Prostate gland (tissue), 2 donors: ENCODE data around the gene CIROP. TPM values are rescaled to one million over a fixed set of nuclear protein-coding genes. Genes with fewer than 3 reads are reported as not detected.

Source experiments
- DNase-seq: peaks from one replicate; pipeline ENCODE4 v3.0.0-alpha.2; 2019; ENCODE audit warnings: low spot score
- H3K27ac ChIP-seq, 2 donors: fragments of 200-600 bp; sonication (generic); 2 replicates each; pipeline ENCODE4 v1.5.1; 2017 to 2019
- H3K27me3 ChIP-seq: fragments of 200-600 bp; sonication (generic); replicated peaks from 2 replicates; pipeline ENCODE4 v1.5.1; 2019; ENCODE audit not compliant: insufficient read depth
- H3K36me3 ChIP-seq, 2 donors: fragments of 200-600 bp; sonication (generic); 1 replicate in 1 of 2; 2 replicates in 1 of 2; pipeline versions ENCODE4 v1.5.1 to v1.8.1; 2017 to 2019
- H3K4me1 ChIP-seq: fragments of 200-600 bp; sonication (generic); replicated peaks from 2 replicates; pipeline ENCODE4 v1.5.1; 2019
- H3K4me3 ChIP-seq, 2 donors: fragments of 200-600 bp; sonication (generic); 2 replicates each; pipeline ENCODE4 v1.5.1; 2017 to 2019
- H3K9me3 ChIP-seq: fragments of 200-600 bp; sonication (generic); 2 replicates; pipeline ENCODE4 v1.5.1; 2017
- CTCF ChIP-seq, 4 experiments: fragments of 200-600 bp in 2 of 4; fragments of 450-650 bp in 2 of 4; sonication (generic) in 2 of 4; IDR thresholded peaks; 1 replicate in 3 of 4; 2 replicates in 1 of 4; pipeline ENCODE4 v1.5.1; 2016 to 2019; ENCODE audit warnings: antibody characterized with exemption in 4 of 4, mild to moderate bottlenecking in 2 of 4, moderate library complexity in 2 of 4
- POLR2A ChIP-seq: fragments of 450-650 bp; IDR thresholded peaks from one replicate; pipeline ENCODE4 v1.6.1; 2016; ENCODE audit warnings: antibody characterized with exemption, mild to moderate bottlenecking
- POLR2AphosphoS5 ChIP-seq: sonication (generic); formaldehyde crosslinking; IDR thresholded peaks from one replicate; pipeline ENCODE4 v1.6.1; 2017; ENCODE audit warnings: antibody characterized with exemption
- WGBS: methylation state at CpG from one replicate; pipeline ENCODE4 v1.1.5; 2018; 5-methylcytosine and 5-hydroxymethylcytosine counted together
- intact Hi-C: fragments of 100-400 bp; cut with DNase I; formaldehyde crosslinking; loops from one replicate; pipeline ENCODE4 v1.14.2; 2022
- total RNA-seq, 2 donors: library from RNA; depleted of rRNA; stranded (reverse); fragments of >200 nt; gene quantifications; one replicate each; pipeline ENCODE4 v1.1.0, GENCODE V29; 2016

CIROP gene
- total RNA-seq, 2 donors from 2014 or later = not detected

GRCh38 chr14:23101213-23101970 is 3.4 kb downstream of the CIROP start:
- no peaks in the 10 kb centered on the region for H3K9me3 ChIP-seq
- DNase-seq = no peak
- H3K4me1 ChIP-seq = no peaks in the 10 kb centered on the region
- TF ChIP-seq POLR2AphosphoS5 (no peak), CTCF (IDR thresholded peaks at IDR 0.05) (no peak), POLR2A (no peak)
- WGBS = 73% methylated on average over 6 of the region's 6 CpGs
- H3K4me3 ChIP-seq = no peak overlapping the region
- no peak overlapping the region for H3K27ac ChIP-seq
- no peaks in the 10 kb centered on the region for H3K36me3 ChIP-seq
- no peaks in the 10 kb centered on the region for H3K27me3 ChIP-seq
- intact Hi-C loops = no loop called here

- no peak for DNase-seq
- intact Hi-C loops = no loop called here
- TF ChIP-seq CTCF (IDR thresholded peaks at IDR 0.05) = no peak
- TF ChIP-seq POLR2AphosphoS5 = no peak
- TF ChIP-seq POLR2A = no peak
- H3K4me1 ChIP-seq = no peaks in the 10 kb centered on the region
- no peaks in the 10 kb centered on the region for H3K9me3 ChIP-seq
- WGBS = 81% methylated on average over 10 of the region's 10 CpGs
- no peaks in the 10 kb centered on the region for H3K36me3 ChIP-seq
- H3K27ac ChIP-seq = no peak overlapping the region
- no peaks in the 10 kb centered on the region for H3K27me3 ChIP-seq
- no peak overlapping the region for H3K4me3 ChIP-seq
These were observed 5.5 kb downstream of the CIROP start for GRCh38 chr14:23099212-23099861.

- H3K27me3 ChIP-seq = no peaks in the 10 kb centered on the region
- no peak overlapping the region for H3K4me3 ChIP-seq
- no peak overlapping the region for H3K27ac ChIP-seq
- intact Hi-C loops = no loop called here
- no peaks in the 10 kb centered on the region for H3K36me3 ChIP-seq
- DNase-seq = no peak
- TF ChIP-seq CTCF (IDR thresholded peaks at IDR 0.05) (no peak), POLR2A (no peak), POLR2AphosphoS5 (no peak)
- peaks cover 5% of the 10 kb centered on the region for H3K4me1 ChIP-seq
- 92% methylated on average over 7 of the region's 7 CpGs for WGBS
- H3K9me3 ChIP-seq = no peaks in the 10 kb centered on the region
These were observed 7.0 kb downstream of the CIROP start for GRCh38 chr14:23097786-23098185.

GRCh38 chr14:23095196-23096108 is 9.3 kb downstream of the CIROP start, which contains the start of gene C14orf119:
Gene C14orf119, plus strand, starts transcription at chr14:23095505. Its CDS starts 2,154 bp downstream, at chr14:23097659.
- Histone ChIP-seq H3K9me3 (no peaks in the 10 kb centered on the region), H3K4me3 (peak within 1 kb of the TSS; percentile 84 to 90), H3K27me3 (no peaks in the 10 kb centered on the region), H3K36me3 (no peaks in the 10 kb centered on the region), H3K27ac (peak within 1 kb of the TSS; percentile 99), H3K4me1 (peaks cover 5% of the 10 kb centered on the region)
- peak; percentile 94 for TF ChIP-seq POLR2AphosphoS5
- TF ChIP-seq CTCF (IDR thresholded peaks at IDR 0.05) = no peak
- peak; percentile 82 for TF ChIP-seq POLR2A
- WGBS = under 1% methylated on average over 46 of the region's 46 CpGs
- peak; percentile 100 for DNase-seq
- intact Hi-C loops = no loop called here
